Vagina (tissue), 2 donors: ENCODE data around the gene HSPA12A.

Source experiments
- POLR2A ChIP-seq, 2 donors: fragments of 450-650 bp; IDR thresholded peaks; one replicate each; pipeline ENCODE4 v1.6.1; 2017; ENCODE audit warnings: antibody characterized with exemption in 2 of 2, mild to moderate bottlenecking in 2 of 2, moderate library complexity in 2 of 2
- POLR2AphosphoS5 ChIP-seq, 2 donors: sonication (generic); formaldehyde crosslinking; IDR thresholded peaks; one replicate each; pipeline ENCODE4 v1.9.0; 2017; ENCODE audit warnings: antibody characterized with exemption in 2 of 2, mild to moderate bottlenecking in 2 of 2, low read depth in 1 of 2; ENCODE audit not compliant: insufficient read depth in 1 of 2
- TF ChIP-seq, protein P1 (sequence below), 3 experiments: fragments of 450-650 bp in 2 of 3; fragments of 200-600 bp in 1 of 3; sonication (generic) in 1 of 3; IDR thresholded peaks; one replicate each; pipeline ENCODE4 v1.5.1; 2017 to 2019; ENCODE audit warnings: antibody characterized with exemption in 3 of 3, mild to moderate bottlenecking in 2 of 3, moderate library complexity in 2 of 3

DNA sequence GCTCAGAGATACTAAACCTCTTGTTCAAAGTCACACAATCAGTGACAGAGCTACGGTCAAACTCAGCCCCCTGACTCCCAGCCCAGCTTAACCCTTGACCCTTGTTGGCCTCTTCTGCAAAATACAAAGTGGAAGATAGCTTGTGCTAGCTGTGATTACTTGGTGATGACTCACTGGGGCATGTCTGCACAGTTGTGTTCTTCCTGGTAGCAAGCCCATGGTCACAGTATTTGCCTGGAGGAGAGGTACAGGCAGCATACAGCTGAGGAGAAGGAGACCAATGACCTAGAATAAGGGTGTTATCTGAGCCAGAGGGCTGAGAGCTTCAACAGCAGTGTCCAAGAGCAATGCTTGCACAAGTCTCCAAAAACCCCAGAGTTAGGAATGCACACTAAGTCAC is 5.7 kb upstream of the HSPA12A start:
- TF ChIP-seq POLR2AphosphoS5 (IDR thresholded peaks at IDR 0.05; ENCODE audit: insufficient read depth in 1 of 2, low read depth in 1 of 2) (peak in 1 of 2 donors; percentile 25), POLR2A (IDR thresholded peaks at IDR 0.05) (no peak)
- TF ChIP-seq, protein P1, sequence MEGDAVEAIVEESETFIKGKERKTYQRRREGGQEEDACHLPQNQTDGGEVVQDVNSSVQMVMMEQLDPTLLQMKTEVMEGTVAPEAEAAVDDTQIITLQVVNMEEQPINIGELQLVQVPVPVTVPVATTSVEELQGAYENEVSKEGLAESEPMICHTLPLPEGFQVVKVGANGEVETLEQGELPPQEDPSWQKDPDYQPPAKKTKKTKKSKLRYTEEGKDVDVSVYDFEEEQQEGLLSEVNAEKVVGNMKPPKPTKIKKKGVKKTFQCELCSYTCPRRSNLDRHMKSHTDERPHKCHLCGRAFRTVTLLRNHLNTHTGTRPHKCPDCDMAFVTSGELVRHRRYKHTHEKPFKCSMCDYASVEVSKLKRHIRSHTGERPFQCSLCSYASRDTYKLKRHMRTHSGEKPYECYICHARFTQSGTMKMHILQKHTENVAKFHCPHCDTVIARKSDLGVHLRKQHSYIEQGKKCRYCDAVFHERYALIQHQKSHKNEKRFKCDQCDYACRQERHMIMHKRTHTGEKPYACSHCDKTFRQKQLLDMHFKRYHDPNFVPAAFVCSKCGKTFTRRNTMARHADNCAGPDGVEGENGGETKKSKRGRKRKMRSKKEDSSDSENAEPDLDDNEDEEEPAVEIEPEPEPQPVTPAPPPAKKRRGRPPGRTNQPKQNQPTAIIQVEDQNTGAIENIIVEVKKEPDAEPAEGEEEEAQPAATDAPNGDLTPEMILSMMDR (IDR thresholded peaks at IDR 0.05): no peak
